Caco-2 (cell line): ENCODE data around the gene RPH3AL. TPM values are rescaled to one million over a fixed set of nuclear protein-coding genes. Genes with fewer than 3 reads are reported as not detected.
A peak's percentile ranks its signal among the peaks of the same experiment; 100 is the strongest.
"Not testable (repeated sequence)": the region's sequence is repeated elsewhere in the genome, so short reads cannot be mapped to it uniquely, and the experiment has no call there.

Source experiments
- BruUV-seq: library from RNA; stranded (reverse); fragments of 400-500 nt; replicated peaks from 2 replicates; lab custom pipeline; 2021; lab: Mats Ljungman, UMichigan
- CTCF ChIA-PET: fragments of 300-600 bp; sonication (Branson Sonifier 250); formaldehyde crosslinking; loops from one replicate; lab custom pipeline; 2022; ENCODE audit warnings: antibody characterized with exemption; lab: Charles Lee
- POLR2A ChIA-PET: fragments of 300-600 bp; sonication (Branson Sonifier 250); formaldehyde crosslinking; loops from one replicate; lab custom pipeline; 2022; ENCODE audit warnings: antibody characterized with exemption; lab: Charles Lee
- DNase-seq, 2 experiments: peaks; one replicate each; pipeline versions ENCODE4 v3.0.0 to v3.0.0-alpha.2; 2020 to 2022
- H3K27me3 ChIP-seq: replicated peaks from 2 replicates; pipeline ENCODE4 v1.6.0; 2011; ENCODE audit warnings: low read length; ENCODE audit not compliant: control insufficient read depth, insufficient read depth
- H3K36me3 ChIP-seq: 2 replicates; pipeline ENCODE4 v1.5.1; 2011; ENCODE audit warnings: low read length; ENCODE audit not compliant: control insufficient read depth, insufficient read depth
- H3K4me1 ChIP-seq: fragments of 250-450 bp; sonication (Bioruptor Pico); 2 replicates; pipeline ENCODE4 v1.5.1; 2020; ENCODE audit warnings: mild to moderate bottlenecking
- H3K4me3 ChIP-seq: 2 replicates; pipeline ENCODE4 v1.5.1; 2011; ENCODE audit warnings: low read depth, mild to moderate bottlenecking, control low read depth, low read length
- H3K9me3 ChIP-seq: fragments of 250-450 bp; sonication (Bioruptor Pico); 2 replicates; pipeline ENCODE4 v1.5.1; 2020; ENCODE audit warnings: mild to moderate bottlenecking, moderate library complexity
- H3K27ac Mint-ChIP-seq: one replicate; pipeline ENCODE4 v1.8.0; 2022; ENCODE audit warnings: mixed read lengths; ENCODE audit not compliant: unreplicated experiment
- H3K27me3 Mint-ChIP-seq: one replicate; pipeline ENCODE4 v1.8.0; 2022; ENCODE audit warnings: mixed read lengths; ENCODE audit not compliant: insufficient read depth, unreplicated experiment
- H3K36me3 Mint-ChIP-seq: one replicate; pipeline ENCODE4 v1.8.0; 2022; ENCODE audit warnings: mild to moderate bottlenecking, mixed read lengths; ENCODE audit not compliant: insufficient read depth, unreplicated experiment
- H3K4me1 Mint-ChIP-seq: one replicate; pipeline ENCODE4 v1.8.0; 2022; ENCODE audit warnings: low read depth, mixed read lengths; ENCODE audit not compliant: unreplicated experiment
- H3K4me3 Mint-ChIP-seq: one replicate; pipeline ENCODE4 v1.8.0; 2022; ENCODE audit warnings: mild to moderate bottlenecking, moderate library complexity, mixed read lengths; ENCODE audit not compliant: unreplicated experiment
- H3K9me3 Mint-ChIP-seq: one replicate; pipeline ENCODE4 v1.8.0; 2022; ENCODE audit warnings: mixed read lengths; ENCODE audit not compliant: unreplicated experiment
- intact Hi-C: fragments of 100-400 bp; cut with micrococcal nuclease; formaldehyde crosslinking; loops from one replicate; pipeline ENCODE4 v1.10.0; 2022; ENCODE audit not compliant: unreplicated experiment
- total RNA-seq: library from RNA; stranded (reverse); gene quantifications from 2 replicates; pipeline ENCODE4 v1.2.3, GENCODE V29; 2022
- TF ChIP-seq, protein P1 (sequence below), 2 experiments: fragments of 200-600 bp in 1 of 2; IDR thresholded peaks; 1 replicate in 1 of 2; 2 replicates in 1 of 2; pipeline versions ENCODE4 v1.5.1 to v1.8.0; 2011 to 2022; ENCODE audit warnings: antibody characterized with exemption in 1 of 2, control low read depth in 1 of 2, inconsistent platforms in 1 of 2, low read depth in 1 of 2, low read length in 1 of 2, mild to moderate bottlenecking in 1 of 2, moderate library complexity in 1 of 2; ENCODE audit not compliant: insufficient read depth in 1 of 2, severe bottlenecking in 1 of 2, unreplicated experiment in 1 of 2

The RPH3AL gene
- total RNA-seq, 1 experiment from 2014 or later, result 36.0 TPM

DNA sequence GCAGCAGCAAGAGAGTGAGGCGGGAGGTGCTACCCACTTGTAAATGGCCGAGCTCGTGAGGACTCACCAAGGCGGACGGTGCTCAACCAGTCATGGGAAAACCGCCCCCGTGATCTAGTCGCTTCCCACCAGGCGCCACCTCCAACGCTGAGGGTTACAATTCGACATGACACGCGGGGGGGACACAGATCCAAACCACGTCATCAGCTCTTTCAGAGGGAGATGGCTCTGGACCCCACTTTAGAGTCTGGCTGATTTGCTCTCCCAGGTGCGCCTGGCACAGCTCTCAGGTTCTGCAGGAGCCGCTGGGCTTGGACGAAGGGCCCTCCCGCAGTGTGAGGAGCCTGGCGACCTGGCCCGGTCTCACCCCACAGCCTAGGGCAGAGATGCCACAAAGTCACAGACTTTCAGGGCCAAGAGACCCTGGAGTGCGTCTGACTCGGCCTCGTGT, 150.1 kb downstream of the RPH3AL start:
- peak in 1 of 2 experiments; percentile 13 for DNase-seq
- H3K4me1 ChIP-seq, result no peaks in the 10 kb centered on the region
- H3K27me3 ChIP-seq, result no peaks in the 10 kb centered on the region
- POLR2A ChIA-PET, result no interaction called here
- Mint-ChIP-seq H3K9me3 (peaks cover 13% of the 10 kb centered on the region), H3K36me3 (peaks cover 21% of the 10 kb centered on the region), H3K4me1 (no peaks in the 10 kb centered on the region), H3K4me3 (no peak overlapping the region), H3K27me3 (peaks cover 10% of the 10 kb centered on the region), H3K27ac (no peak overlapping the region)
- no peaks in the 10 kb centered on the region for H3K9me3 ChIP-seq
- no peak overlapping the region for H3K4me3 ChIP-seq
- BruUV-seq, result no TSS peak
- intact Hi-C loops, result no loop called here
- no peaks in the 10 kb centered on the region for H3K36me3 ChIP-seq
- TF ChIP-seq, protein P1, sequence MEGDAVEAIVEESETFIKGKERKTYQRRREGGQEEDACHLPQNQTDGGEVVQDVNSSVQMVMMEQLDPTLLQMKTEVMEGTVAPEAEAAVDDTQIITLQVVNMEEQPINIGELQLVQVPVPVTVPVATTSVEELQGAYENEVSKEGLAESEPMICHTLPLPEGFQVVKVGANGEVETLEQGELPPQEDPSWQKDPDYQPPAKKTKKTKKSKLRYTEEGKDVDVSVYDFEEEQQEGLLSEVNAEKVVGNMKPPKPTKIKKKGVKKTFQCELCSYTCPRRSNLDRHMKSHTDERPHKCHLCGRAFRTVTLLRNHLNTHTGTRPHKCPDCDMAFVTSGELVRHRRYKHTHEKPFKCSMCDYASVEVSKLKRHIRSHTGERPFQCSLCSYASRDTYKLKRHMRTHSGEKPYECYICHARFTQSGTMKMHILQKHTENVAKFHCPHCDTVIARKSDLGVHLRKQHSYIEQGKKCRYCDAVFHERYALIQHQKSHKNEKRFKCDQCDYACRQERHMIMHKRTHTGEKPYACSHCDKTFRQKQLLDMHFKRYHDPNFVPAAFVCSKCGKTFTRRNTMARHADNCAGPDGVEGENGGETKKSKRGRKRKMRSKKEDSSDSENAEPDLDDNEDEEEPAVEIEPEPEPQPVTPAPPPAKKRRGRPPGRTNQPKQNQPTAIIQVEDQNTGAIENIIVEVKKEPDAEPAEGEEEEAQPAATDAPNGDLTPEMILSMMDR (IDR thresholded peaks at IDR 0.05; ENCODE audit: insufficient read depth in 1 of 2, low read depth in 1 of 2, low read length in 1 of 2, severe bottlenecking in 1 of 2, unreplicated experiment in 1 of 2), result no peak
- CTCF ChIA-PET, result interaction anchor here (0.6 kb wide), 1 partner anchor 35 kb away, joined by 3 read pairs; no protein-coding TSS in a partner anchor

DNA sequence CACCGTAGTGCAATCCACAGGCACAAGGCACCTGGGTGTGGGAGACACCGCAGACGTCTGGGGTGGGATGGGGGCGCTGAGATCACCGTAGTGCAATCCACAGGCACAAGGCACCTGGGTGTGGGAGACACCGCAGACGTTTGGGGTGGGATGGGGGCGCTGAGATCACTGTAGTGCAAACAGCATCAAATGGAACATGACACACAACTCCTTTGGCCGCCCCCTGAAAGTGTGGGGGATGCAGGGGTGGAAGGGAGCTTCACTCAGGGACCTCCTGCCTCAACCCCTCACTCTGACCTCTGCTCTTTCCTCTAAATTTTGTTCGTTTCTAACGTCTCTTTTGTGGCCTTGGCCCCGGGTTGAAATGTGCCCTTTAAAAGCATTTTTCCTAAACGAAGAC, 150.9 kb downstream of the RPH3AL start:
- H3K9me3 ChIP-seq, H3K27me3 Mint-ChIP-seq, POLR2A ChIA-PET, H3K36me3 ChIP-seq, CTCF ChIA-PET, intact Hi-C loops, H3K4me1 ChIP-seq, H3K9me3 Mint-ChIP-seq, H3K4me3 ChIP-seq, H3K4me1 Mint-ChIP-seq, H3K4me3 Mint-ChIP-seq, BruUV-seq, H3K27ac Mint-ChIP-seq, H3K27me3 ChIP-seq: not testable (repeated sequence)
- peak in 1 of 2 experiments; percentile 14 for DNase-seq
- H3K36me3 Mint-ChIP-seq, result peaks cover 16% of the 10 kb centered on the region

DNA sequence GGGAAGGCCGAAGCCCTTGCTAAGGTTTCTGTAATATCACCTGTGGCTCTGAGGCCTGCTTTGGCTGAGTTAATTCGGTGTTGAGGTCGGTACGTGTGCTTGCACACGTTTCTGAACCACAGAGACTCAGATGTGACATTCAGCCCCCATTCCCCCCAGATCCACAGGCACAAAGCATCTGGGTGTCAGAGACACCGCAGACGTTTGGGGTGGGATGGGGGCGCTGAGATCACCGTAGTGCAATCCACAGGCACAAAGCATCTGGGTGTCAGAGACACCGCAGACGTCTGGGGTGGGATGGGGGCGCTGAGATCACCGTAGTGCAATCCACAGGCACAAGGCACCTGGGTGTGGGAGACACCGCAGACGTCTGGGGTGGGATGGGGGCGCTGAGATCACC, 151.3 kb downstream of the RPH3AL start:
- DNase-seq, BruUV-seq, H3K9me3 Mint-ChIP-seq, H3K27me3 Mint-ChIP-seq, H3K4me1 ChIP-seq, H3K4me3 Mint-ChIP-seq, H3K9me3 ChIP-seq, H3K27me3 ChIP-seq, intact Hi-C loops, CTCF ChIA-PET, H3K36me3 ChIP-seq, H3K4me3 ChIP-seq, H3K27ac Mint-ChIP-seq, POLR2A ChIA-PET, H3K4me1 Mint-ChIP-seq: not testable (repeated sequence)
- peaks cover 11% of the 10 kb centered on the region for H3K36me3 Mint-ChIP-seq

DNA sequence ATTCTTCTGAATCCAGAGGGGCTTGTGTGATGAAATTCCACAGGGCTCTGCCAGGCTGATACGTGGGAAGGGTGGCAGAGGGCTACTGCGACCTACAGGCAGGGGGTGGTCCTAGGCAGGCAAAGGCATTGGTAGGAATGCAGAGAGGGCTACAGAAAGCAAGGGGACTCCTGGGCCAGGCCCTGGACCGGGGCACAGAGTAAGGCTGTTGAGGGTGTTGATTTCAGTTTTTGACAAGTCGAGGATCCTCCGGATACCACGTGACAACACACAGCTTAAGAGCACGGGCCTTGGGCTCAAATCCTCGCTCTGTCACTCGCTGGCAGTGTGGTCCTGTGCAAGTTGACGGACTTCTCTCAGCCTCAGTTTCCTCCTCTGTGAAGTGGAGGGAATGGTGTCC, 152.0 kb downstream of the RPH3AL start:
- DNase-seq, result no peak
- Histone ChIP-seq H3K4me1 (no peaks in the 10 kb centered on the region), H3K27me3 (no peaks in the 10 kb centered on the region), H3K4me3 (no peak overlapping the region), H3K9me3 (no peaks in the 10 kb centered on the region), H3K36me3 (no peaks in the 10 kb centered on the region)
- Mint-ChIP-seq H3K27me3 (peaks cover 10% of the 10 kb centered on the region), H3K9me3 (no peaks in the 10 kb centered on the region), H3K36me3 (peaks cover 5% of the 10 kb centered on the region), H3K27ac (no peak overlapping the region), H3K4me3 (no peak overlapping the region), H3K4me1 (no peaks in the 10 kb centered on the region)
- no TSS peak for BruUV-seq
- CTCF ChIA-PET, result no interaction called here
- POLR2A ChIA-PET, result no interaction called here
- TF ChIP-seq, protein P1 (IDR thresholded peaks at IDR 0.05; ENCODE audit: insufficient read depth in 1 of 2, low read depth in 1 of 2, low read length in 1 of 2, severe bottlenecking in 1 of 2, unreplicated experiment in 1 of 2), result no peak
- intact Hi-C loops, result no loop called here
